SU-DHL-6 (cell line): Measurements from ENCODE around the gene NOTO.

Source experiments
- H2AFZ ChIP-seq: fragments of 200-600 bp; sonication (generic); 2 replicates; pipeline ENCODE4 v1.6.1; 2014; ENCODE audit warnings: low read depth, mild to moderate bottlenecking, moderate library complexity, mixed read lengths, antibody characterized with exemption, low read length; ENCODE audit not compliant: severe bottlenecking
- H3F3A ChIP-seq: fragments of 200-600 bp; shearing (Covaris generic); 2 replicates; pipeline ENCODE4 v1.6.0; 2016; ENCODE audit warnings: antibody characterized with exemption, mild to moderate bottlenecking; ENCODE audit not compliant: insufficient read depth
- H3K27ac ChIP-seq: fragments of 200-600 bp; sonication (generic); 2 replicates; pipeline ENCODE4 v1.5.1; 2016; ENCODE audit warnings: low read depth, mild to moderate bottlenecking, low read length, moderate library complexity, mixed read lengths
- H3K27me3 ChIP-seq: fragments of 200-600 bp; sonication (generic), shearing (Covaris generic); 2 replicates; pipeline ENCODE4 v1.6.0; 2014; ENCODE audit warnings: mild to moderate bottlenecking, low read length
- H3K36me3 ChIP-seq: fragments of 200-600 bp; sonication (generic); 2 replicates; pipeline ENCODE4 v1.6.1; 2014; ENCODE audit warnings: mild to moderate bottlenecking, low read length, mixed read lengths
- H3K4me2 ChIP-seq: fragments of 300-600, 200-600 bp; shearing (Covaris generic), sonication (generic); 2 replicates; pipeline ENCODE4 v1.6.0; 2014; ENCODE audit warnings: low read length, low read depth, mild to moderate bottlenecking; ENCODE audit not compliant: poor library complexity, severe bottlenecking
- H3K4me3 ChIP-seq: fragments of 200-600 bp; sonication (generic); 2 replicates; pipeline ENCODE4 v1.5.1; 2014; ENCODE audit warnings: antibody characterized with exemption, low read length, mild to moderate bottlenecking, mixed read lengths; ENCODE audit not compliant: insufficient read depth, poor library complexity, severe bottlenecking
- H3K79me2 ChIP-seq: fragments of 200-600 bp; sonication (generic); 2 replicates; pipeline ENCODE4 v1.6.1; 2014; ENCODE audit warnings: mild to moderate bottlenecking, low read length, moderate library complexity; ENCODE audit not compliant: insufficient read depth
- H3K9ac ChIP-seq: fragments of 200-600 bp; sonication (generic); 2 replicates; pipeline ENCODE4 v1.7.0; 2014; ENCODE audit warnings: mild to moderate bottlenecking, low read length
- H3K9me2 ChIP-seq: fragments of 200-600 bp; sonication (generic); replicated peaks from 2 replicates; pipeline ENCODE4 v1.6.1; 2014; ENCODE audit warnings: low read length; ENCODE audit not compliant: insufficient read depth
- H3K9me3 ChIP-seq: fragments of 200-600 bp; sonication (generic); 2 replicates; pipeline ENCODE4 v1.6.1; 2014; ENCODE audit warnings: low read length, mixed read lengths; ENCODE audit not compliant: insufficient read depth
- H4K20me1 ChIP-seq: fragments of 200-600 bp; sonication (generic); 2 replicates; pipeline ENCODE4 v1.6.1; 2014; ENCODE audit warnings: low read depth, mild to moderate bottlenecking, antibody characterized with exemption, low read length, moderate library complexity, mixed read lengths
- CTCF ChIP-seq: fragments of 200-600 bp; sonication (generic); IDR thresholded peaks from one replicate; pipeline ENCODE4 v1.5.1; 2017; ENCODE audit warnings: antibody characterized with exemption, mild to moderate bottlenecking, low read length, moderate library complexity; ENCODE audit not compliant: insufficient read depth, poor library complexity, severe bottlenecking
- EZH2phosphoT487 ChIP-seq: fragments of 200-600 bp; sonication (generic), shearing (Covaris generic); conservative IDR thresholded peaks from 2 replicates; pipeline ENCODE4 v1.6.1; 2018; ENCODE audit warnings: mild to moderate bottlenecking, antibody characterized with exemption, low read length, moderate library complexity, mixed read lengths

Gene NOTO

DNA sequence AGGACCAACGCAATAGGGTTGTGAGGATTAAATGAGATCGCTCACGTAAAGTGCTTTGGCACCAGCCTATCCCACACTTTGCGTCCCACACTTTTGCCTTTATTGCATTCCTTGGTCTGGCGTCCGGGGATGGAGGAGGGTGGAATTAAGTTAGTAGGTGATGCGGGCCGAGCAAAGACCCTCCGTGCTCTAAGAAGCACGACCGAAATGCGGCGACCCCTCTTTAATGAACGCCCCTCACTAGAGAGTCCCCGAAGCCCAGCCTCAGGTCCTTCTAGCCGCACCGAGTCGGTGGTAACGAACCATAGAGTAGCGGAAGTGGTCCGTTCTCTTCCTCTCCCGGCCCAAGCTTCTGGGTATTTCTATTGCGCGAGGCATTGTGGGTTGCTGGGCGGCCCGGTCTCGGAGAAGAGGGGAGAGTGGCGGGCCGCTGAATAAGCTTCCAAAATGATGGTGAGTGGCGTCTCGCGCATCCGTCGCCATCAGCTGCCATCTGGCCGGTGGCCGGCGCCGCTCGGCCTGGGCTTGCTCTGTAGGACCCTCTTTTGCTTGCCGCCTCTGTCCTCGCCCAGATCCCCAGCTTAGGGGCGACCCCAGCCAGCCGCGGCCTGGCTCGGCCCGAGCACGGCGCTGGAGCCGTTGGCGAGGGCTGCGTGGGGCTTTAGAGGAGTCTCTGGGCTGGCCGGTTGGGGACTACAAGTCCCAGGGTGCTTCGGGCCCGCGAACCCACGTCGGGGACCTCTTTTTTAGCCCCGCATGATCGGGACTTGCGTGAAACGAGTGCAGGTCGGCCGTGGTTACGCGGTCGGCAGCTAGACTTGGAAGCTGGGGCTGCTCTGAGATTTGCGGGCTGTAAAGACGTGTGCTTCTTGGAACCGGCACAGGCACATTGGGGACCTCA lies 31.8 kb downstream of the NOTO start, which contains the start of gene CCT7:
Gene CCT7, plus strand, starts transcription at position 377 of the 901 bp plus-strand sequence. Its CDS starts 71 bp downstream, at position 448.
- no peaks in the 10 kb centered on the region for H3K9me3 ChIP-seq
- H3K4me3 ChIP-seq = peak within 1 kb of the TSS; percentile 61
- peak within 1 kb of the TSS; percentile 75 for H3K27ac ChIP-seq
- peak within 1 kb of the TSS; percentile 78 for H3K4me2 ChIP-seq
- TF ChIP-seq CTCF = no peak
- no peak for TF ChIP-seq EZH2phosphoT487
- no peaks in the 10 kb centered on the region for H3K9me2 ChIP-seq
- H3F3A ChIP-seq = peaks cover 5% of the 10 kb centered on the region; the same call in 1 of the 2 replicates
- no peaks in the 10 kb centered on the region for H3K27me3 ChIP-seq
- 0 out of 2 replicates have a peak, but pooled peaks cover 6% of the 10 kb centered on the region for H3K36me3 ChIP-seq
- peak within 1 kb of the TSS; percentile 70 for H3K9ac ChIP-seq
- peaks cover 51% of the 10 kb centered on the region for H3K79me2 ChIP-seq
- peak within 1 kb of the TSS; percentile 59 for H2AFZ ChIP-seq
- peaks cover 22% of the 10 kb centered on the region; the same call in 1 of the 2 replicates for H4K20me1 ChIP-seq

- Histone ChIP-seq H3K9me2 (no peaks in the 10 kb centered on the region), H3K4me3 (peak overlapping the region; percentile 61), H3K9me3 (no peaks in the 10 kb centered on the region), H3K27ac (no peak overlapping the region), H3K36me3 (peaks cover 14% of the 10 kb centered on the region; the same call in 1 of the 2 replicates), H4K20me1 (peaks cover 22% of the 10 kb centered on the region; the same call in 1 of the 2 replicates), H2AFZ (no peak overlapping the region), H3K27me3 (no peaks in the 10 kb centered on the region), H3K79me2 (peaks cover 64% of the 10 kb centered on the region), H3K9ac (peak overlapping the region; percentile 70), H3F3A (peaks cover 5% of the 10 kb centered on the region; the same call in 1 of the 2 replicates), H3K4me2 (peak overlapping the region; percentile 78)
- TF ChIP-seq CTCF (no peak), EZH2phosphoT487 (no peak)
These were observed 33.1 kb downstream of the NOTO start for GRCh38 chr2:73235315-73236028.

- peaks cover 80% of the 10 kb centered on the region for H3K79me2 ChIP-seq
- peaks cover 29% of the 10 kb centered on the region; the same call in 1 of the 2 replicates for H4K20me1 ChIP-seq
These were observed 34.8 kb downstream of the NOTO start for GRCh38 chr2:73237168-73237567.

More at GRCh38 chr2:73237168-73237567, 34.8 kb downstream of the NOTO start:
- H3K9me2 ChIP-seq = no peaks in the 10 kb centered on the region
- no peaks in the 10 kb centered on the region for H3K27me3 ChIP-seq
- H3K9me3 ChIP-seq = no peaks in the 10 kb centered on the region
- H3K36me3 ChIP-seq = peaks cover 26% of the 10 kb centered on the region; the same call in 1 of the 2 replicates
- peak overlapping the region; percentile 78 for H3K4me2 ChIP-seq
- no peak overlapping the region for H3K27ac ChIP-seq
- no peak for TF ChIP-seq CTCF
- no peak for TF ChIP-seq EZH2phosphoT487
- peaks cover 5% of the 10 kb centered on the region; the same call in 1 of the 2 replicates for H3F3A ChIP-seq
- H3K9ac ChIP-seq = no peak overlapping the region
- H3K4me3 ChIP-seq = no peak overlapping the region
- H2AFZ ChIP-seq = no peak overlapping the region
